Measurements from ENCODE around the gene CDRT4. TPM values are rescaled to one million over a fixed set of nuclear protein-coding genes. Genes with fewer than 3 reads are reported as not detected.

Gene CDRT4
- total RNA-seq, 1 experiment from 2014 or later, result 0.20 TPM

- no peak for DNase-seq (ENCODE audit: low spot score)
Measured at GRCh38 chr17:15397620-15398019, 69.8 kb downstream of the CDRT4 start.

GRCh38 chr17:15395091-15395490 lies 72.3 kb downstream of the CDRT4 start:
- DNase-seq (ENCODE audit: low spot score), result no peak

GRCh38 chr17:15393414-15393813 lies 74.0 kb downstream of the CDRT4 start:
- DNase-seq (ENCODE audit: low spot score), result no peak

GRCh38 chr17:15392326-15392741 lies 75.1 kb downstream of the CDRT4 start:
- no peak for DNase-seq (ENCODE audit: low spot score)

- no peak for DNase-seq (ENCODE audit: low spot score)
Measured at GRCh38 chr17:15388356-15389041, 78.9 kb downstream of the CDRT4 start.

- no peak for DNase-seq (ENCODE audit: low spot score)
Measured at GRCh38 chr17:15386083-15386482, 81.3 kb downstream of the CDRT4 start.

Other genes starting within 250 kb of the CDRT4 start
- not detected in 2 replicates for gene PMP22, start 202.3 kb downstream of the CDRT4 start, total RNA-seq (2014; rRNA removed; shearing (Covaris generic))
- not detected in 2 replicates for gene TEKT3, start 126.0 kb downstream of the CDRT4 start, total RNA-seq (2014; rRNA removed; shearing (Covaris generic))
- 4.6 and 5.0 TPM in 2 replicates for gene TVP23C, start 95.9 kb upstream of the CDRT4 start, total RNA-seq (2014; rRNA removed; shearing (Covaris generic))
- 0.31 and 0.43 TPM in 2 replicates for gene FBXW10B, start 152.1 kb upstream of the CDRT4 start, total RNA-seq (2014; rRNA removed; shearing (Covaris generic))
- gene TRIM16, start 216.7 kb upstream of the CDRT4 start, total RNA-seq (2014; rRNA removed; shearing (Covaris generic)), result 38.4 and 41.7 TPM in 2 replicates
- gene ZNF286A, start 232.1 kb upstream of the CDRT4 start, total RNA-seq (2014; rRNA removed; shearing (Covaris generic)), result 4.6 and 14.1 TPM in 2 replicates